ENCODE measurements around the gene LEMD2.

The LEMD2 gene

DNA sequence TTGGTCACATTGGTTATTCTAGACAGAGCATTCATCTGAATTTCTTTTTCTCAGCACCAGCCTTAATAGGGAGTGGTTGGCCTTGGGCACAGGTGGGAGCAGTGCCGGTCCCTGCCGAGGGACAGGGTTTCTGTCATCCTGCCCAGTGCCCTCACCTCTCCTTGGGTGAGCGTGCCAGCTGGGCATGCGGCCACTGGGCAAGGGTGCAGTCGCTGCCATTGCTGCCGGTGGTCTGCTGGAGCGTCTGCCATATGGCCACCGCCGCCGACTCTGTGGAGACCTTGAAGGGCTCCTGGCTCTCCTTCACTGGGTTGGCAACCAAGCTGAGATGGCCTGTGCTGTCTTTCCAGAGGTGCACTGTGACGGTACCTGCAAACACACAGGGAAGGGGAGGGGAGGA is 61.0 kb downstream of the LEMD2 start:
- Histone ChIP-seq H3K36me3 (ENCODE audit: control insufficient read depth, low read length) (no peaks in the 10 kb centered on the region), H3K27me3 (ENCODE audit: control insufficient read depth, low read length) (peaks cover 47% of the 10 kb centered on the region), H3K79me2 (ENCODE audit: control insufficient read depth, low read length) (no peaks in the 10 kb centered on the region), H4K20me1 (ENCODE audit: control insufficient read depth, insufficient read depth, low read depth, low read length) (no peaks in the 10 kb centered on the region), H3K4me1 (ENCODE audit: control insufficient read depth, low read length) (peaks cover 13% of the 10 kb centered on the region), H3K4me2 (ENCODE audit: low read length) (peak overlapping the region; percentile 16; the same call in 1 of the 2 replicates), H3K9me3 (ENCODE audit: control insufficient read depth, insufficient read depth, low read length) (no peaks in the 10 kb centered on the region), H3K4me3 (ENCODE audit: low read length) (no peak overlapping the region), H3F3A (ENCODE audit: control insufficient read depth, insufficient read depth) (no peaks in the 10 kb centered on the region), H3K9me2 (replicated peaks; ENCODE audit: control insufficient read depth, low read length) (no peaks in the 10 kb centered on the region), H3K27ac (ENCODE audit: low read depth, low read length) (no peak overlapping the region)
- no peak for TF ChIP-seq EZH2phosphoT487 (IDR thresholded peaks at IDR 0.05; ENCODE audit: borderline replicate concordance, low read length)
- TF ChIP-seq, protein P1, sequence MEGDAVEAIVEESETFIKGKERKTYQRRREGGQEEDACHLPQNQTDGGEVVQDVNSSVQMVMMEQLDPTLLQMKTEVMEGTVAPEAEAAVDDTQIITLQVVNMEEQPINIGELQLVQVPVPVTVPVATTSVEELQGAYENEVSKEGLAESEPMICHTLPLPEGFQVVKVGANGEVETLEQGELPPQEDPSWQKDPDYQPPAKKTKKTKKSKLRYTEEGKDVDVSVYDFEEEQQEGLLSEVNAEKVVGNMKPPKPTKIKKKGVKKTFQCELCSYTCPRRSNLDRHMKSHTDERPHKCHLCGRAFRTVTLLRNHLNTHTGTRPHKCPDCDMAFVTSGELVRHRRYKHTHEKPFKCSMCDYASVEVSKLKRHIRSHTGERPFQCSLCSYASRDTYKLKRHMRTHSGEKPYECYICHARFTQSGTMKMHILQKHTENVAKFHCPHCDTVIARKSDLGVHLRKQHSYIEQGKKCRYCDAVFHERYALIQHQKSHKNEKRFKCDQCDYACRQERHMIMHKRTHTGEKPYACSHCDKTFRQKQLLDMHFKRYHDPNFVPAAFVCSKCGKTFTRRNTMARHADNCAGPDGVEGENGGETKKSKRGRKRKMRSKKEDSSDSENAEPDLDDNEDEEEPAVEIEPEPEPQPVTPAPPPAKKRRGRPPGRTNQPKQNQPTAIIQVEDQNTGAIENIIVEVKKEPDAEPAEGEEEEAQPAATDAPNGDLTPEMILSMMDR (IDR thresholded peaks at IDR 0.05; ENCODE audit: low read depth, low read length, poor library complexity, severe bottlenecking), result no peak

DNA sequence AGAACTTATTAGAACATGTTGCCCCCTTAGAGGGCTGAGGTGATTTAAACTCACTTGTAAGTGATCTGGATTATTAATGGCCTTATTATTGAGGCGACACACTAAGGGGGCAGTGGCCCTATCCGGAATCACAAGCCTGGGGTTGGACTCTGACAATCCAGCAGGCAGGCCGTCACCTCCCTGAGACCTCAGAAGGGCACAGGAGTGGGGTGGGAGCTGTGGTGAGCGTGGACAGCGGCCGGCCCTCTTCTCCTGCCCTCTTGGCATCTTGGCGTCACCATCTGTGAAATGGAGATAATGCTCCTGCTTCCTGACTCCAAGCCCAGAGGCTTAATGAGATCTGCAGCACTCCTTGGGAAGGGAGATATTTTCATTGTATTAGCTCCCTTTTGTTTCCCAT is 61.8 kb downstream of the LEMD2 start:
- TF ChIP-seq, protein P1 (IDR thresholded peaks at IDR 0.05; ENCODE audit: low read depth, low read length, poor library complexity, severe bottlenecking), result no peak
- no peak for TF ChIP-seq EZH2phosphoT487 (IDR thresholded peaks at IDR 0.05; ENCODE audit: borderline replicate concordance, low read length)
- Histone ChIP-seq H4K20me1 (ENCODE audit: control insufficient read depth, insufficient read depth, low read depth, low read length) (no peaks in the 10 kb centered on the region), H3F3A (ENCODE audit: control insufficient read depth, insufficient read depth) (no peaks in the 10 kb centered on the region), H3K9me3 (ENCODE audit: control insufficient read depth, insufficient read depth, low read length) (no peaks in the 10 kb centered on the region), H3K9me2 (replicated peaks; ENCODE audit: control insufficient read depth, low read length) (no peaks in the 10 kb centered on the region), H3K27me3 (ENCODE audit: control insufficient read depth, low read length) (peaks cover 55% of the 10 kb centered on the region), H3K4me2 (ENCODE audit: low read length) (peak overlapping the region; percentile 16; the same call in 1 of the 2 replicates), H3K27ac (ENCODE audit: low read depth, low read length) (no peak overlapping the region), H3K36me3 (ENCODE audit: control insufficient read depth, low read length) (no peaks in the 10 kb centered on the region), H3K79me2 (ENCODE audit: control insufficient read depth, low read length) (no peaks in the 10 kb centered on the region), H3K4me3 (ENCODE audit: low read length) (no peak overlapping the region), H3K4me1 (ENCODE audit: control insufficient read depth, low read length) (peaks cover 13% of the 10 kb centered on the region)

DNA sequence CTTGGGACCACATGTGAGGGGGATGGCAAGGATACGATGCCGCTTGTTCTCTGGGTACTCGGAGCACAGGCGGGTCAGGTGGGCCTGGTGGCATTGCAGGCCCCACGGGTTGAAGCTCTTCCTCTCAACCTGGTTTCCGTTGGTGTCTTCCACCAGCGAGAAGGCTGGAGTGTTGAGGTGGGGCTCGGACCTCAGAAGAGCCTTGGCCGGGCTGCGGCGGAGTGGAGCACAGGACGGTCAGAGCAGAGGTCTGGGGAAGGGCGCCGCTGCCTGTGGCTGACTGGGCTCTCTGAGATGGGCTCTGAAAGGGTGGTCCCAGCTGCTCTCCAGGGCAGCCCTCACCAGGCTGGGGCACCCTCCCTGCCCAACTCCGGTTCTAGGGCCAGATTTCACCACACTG is 62.2 kb downstream of the LEMD2 start:
- H3K27me3 ChIP-seq (ENCODE audit: control insufficient read depth, low read length), result peaks cover 59% of the 10 kb centered on the region
- H3K4me3 ChIP-seq (ENCODE audit: low read length), result no peak overlapping the region
- H3K4me1 ChIP-seq (ENCODE audit: control insufficient read depth, low read length), result peaks cover 14% of the 10 kb centered on the region
- H3K9me3 ChIP-seq (ENCODE audit: control insufficient read depth, insufficient read depth, low read length), result no peaks in the 10 kb centered on the region
- TF ChIP-seq EZH2phosphoT487 (IDR thresholded peaks at IDR 0.05; ENCODE audit: borderline replicate concordance, low read length), result no peak
- TF ChIP-seq, protein P1 (IDR thresholded peaks at IDR 0.05; ENCODE audit: low read depth, low read length, poor library complexity, severe bottlenecking), result no peak
- no peak overlapping the region for H3K4me2 ChIP-seq (ENCODE audit: low read length)
- H3K9me2 ChIP-seq (replicated peaks; ENCODE audit: control insufficient read depth, low read length), result no peaks in the 10 kb centered on the region
- no peaks in the 10 kb centered on the region for H4K20me1 ChIP-seq (ENCODE audit: control insufficient read depth, insufficient read depth, low read depth, low read length)
- H3K79me2 ChIP-seq (ENCODE audit: control insufficient read depth, low read length), result no peaks in the 10 kb centered on the region
- H3F3A ChIP-seq (ENCODE audit: control insufficient read depth, insufficient read depth), result no peaks in the 10 kb centered on the region
- no peak overlapping the region for H3K27ac ChIP-seq (ENCODE audit: low read depth, low read length)
- no peaks in the 10 kb centered on the region for H3K36me3 ChIP-seq (ENCODE audit: control insufficient read depth, low read length)
